ENCODE measurements around the gene SPP2. TPM values are rescaled to one million over a fixed set of nuclear protein-coding genes. Genes with fewer than 3 reads are reported as not detected.

The SPP2 gene, protein sequence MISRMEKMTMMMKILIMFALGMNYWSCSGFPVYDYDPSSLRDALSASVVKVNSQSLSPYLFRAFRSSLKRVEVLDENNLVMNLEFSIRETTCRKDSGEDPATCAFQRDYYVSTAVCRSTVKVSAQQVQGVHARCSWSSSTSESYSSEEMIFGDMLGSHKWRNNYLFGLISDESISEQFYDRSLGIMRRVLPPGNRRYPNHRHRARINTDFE
- total RNA-seq (2021), result not detected in 2 replicates
- long read RNA-seq, result 0 reads

- Mint-ChIP-seq H3K4me1 (peaks cover 3 to 8% of the 10 kb centered on the region in 2 experiments), H3K9me3 (no peaks in the 10 kb centered on the region), H3K4me3 (no peak within 1 kb of the TSS), H3K36me3 (ENCODE audit: insufficient read depth in 1 of 3, low read depth in 3 of 3) (no peaks in the 10 kb centered on the region), H3K27me3 (ENCODE audit: low read depth) (peaks cover 10% of the 10 kb centered on the region), H3K27ac (no peak within 1 kb of the TSS)
- H4K91ac ChIP-seq (ENCODE audit: insufficient read length, low read depth, low read length), result no peak within 1 kb of the TSS
- WGBS (ENCODE audit: extremely low coverage, insufficient read length, low lambda C conversion rate), result no CpG with 5 or more reads among the region's 9 CpGs
- no peak within 1 kb of the TSS for H3K18ac ChIP-seq (ENCODE audit: insufficient read length, low read depth, low read length)
- no peaks in the 10 kb centered on the region for H3K79me2 ChIP-seq (ENCODE audit: insufficient read depth, low read length)
- H3K4me2 ChIP-seq (ENCODE audit: insufficient read depth, insufficient read length, low read length), result no peak within 1 kb of the TSS
- no peak within 1 kb of the TSS for H4K8ac ChIP-seq (replicated peaks; ENCODE audit: insufficient read length, low read depth, low read length)
- no peaks in the 10 kb centered on the region for H3K79me1 ChIP-seq (ENCODE audit: insufficient read depth, low read depth, low read length, poor library complexity, severe bottlenecking)
- no peak within 1 kb of the TSS for H2AFZ ChIP-seq (ENCODE audit: low read length)
- no peak for DNase-seq
- H3K56ac ChIP-seq (ENCODE audit: insufficient read length, low read depth, low read length), result no peak within 1 kb of the TSS
- no peaks in the 10 kb centered on the region for H3K9me3 ChIP-seq (ENCODE audit: control insufficient read depth, low read depth, low read length)
- H2BK15ac ChIP-seq (ENCODE audit: low read depth, low read length), result no peak within 1 kb of the TSS
- H3K27me3 ChIP-seq (ENCODE audit: insufficient read depth, low read length), result no peaks in the 10 kb centered on the region
- no peak within 1 kb of the TSS for H2BK20ac ChIP-seq (ENCODE audit: low read depth, low read length, poor library complexity, severe bottlenecking)
- H3K23ac ChIP-seq (ENCODE audit: insufficient read length, low read depth, low read length), result no peak within 1 kb of the TSS
- H4K5ac ChIP-seq (ENCODE audit: insufficient read length, low read depth, low read length), result no peak within 1 kb of the TSS
- H3K27ac ChIP-seq (ENCODE audit: insufficient read length, low read depth, low read length), result no peak within 1 kb of the TSS
- H3K4me1 ChIP-seq (ENCODE audit: insufficient read depth, low read length), result no peaks in the 10 kb centered on the region; the same call in 1 of the 2 replicates
- no peak within 1 kb of the TSS for H2AK5ac ChIP-seq (ENCODE audit: insufficient read length, low read length)
- no peak within 1 kb of the TSS for H2BK12ac ChIP-seq (ENCODE audit: insufficient read length, low read depth, low read length)
- no peak within 1 kb of the TSS for H2BK120ac ChIP-seq (ENCODE audit: low read depth, low read length, poor library complexity, severe bottlenecking)
- no peak for TF ChIP-seq CTCF (conservative IDR thresholded peaks at IDR 0.05)
- H4K20me1 ChIP-seq (ENCODE audit: control insufficient read depth, insufficient read depth, insufficient read length), result no peaks in the 10 kb centered on the region
- H3K4ac ChIP-seq (ENCODE audit: low read depth, low read length), result no peak within 1 kb of the TSS
- H3T11ph ChIP-seq (ENCODE audit: low read length), result no peak within 1 kb of the TSS
- no peak within 1 kb of the TSS for H2BK5ac ChIP-seq (ENCODE audit: insufficient read length, low read length)
- no peak within 1 kb of the TSS for H3K14ac ChIP-seq (ENCODE audit: insufficient read depth, low read length)
- H3K23me2 ChIP-seq (ENCODE audit: insufficient read length, low read depth, low read length, poor library complexity, severe bottlenecking), result no peaks in the 10 kb centered on the region
- H3K9ac ChIP-seq (ENCODE audit: extremely low read depth, insufficient read length, low read length), result no peak within 1 kb of the TSS
Observed at GRCh38 chr2:234050455-234051135, at the start of gene SPP2. TSS of gene SPP2 (plus strand) at chr2:234050702. CDS start at chr2:234050787, 85 bp downstream.

All from H9 (cell line).